GM12878 (cell line): ENCODE results near the gene GDF15. TPM values are rescaled to one million over a fixed set of nuclear protein-coding genes. Genes with fewer than 3 reads are reported as not detected.
A peak's percentile ranks its signal among the peaks of the same experiment; 100 is the strongest.

Experiments
- ATAC-seq: fragments of 200-7000 bp; cut with Tn5 transposase; 3 replicates; pipeline ENCODE4 v1.9.1; 2020; ENCODE audit warnings: mild to moderate bottlenecking, moderate library complexity
- BruUV-seq: library from RNA; stranded (reverse); fragments of 400-500 nt; replicated peaks from 2 replicates; lab custom pipeline; 2021; lab: Mats Ljungman, UMichigan
- CTCF ChIA-PET: fragments of 300-600 bp; sonication (Branson Sonifier 250); formaldehyde crosslinking; extraction: SDS; loops from one replicate; lab custom pipeline; 2021; ENCODE audit warnings: inconsistent platforms; lab: Yijun Ruan, JAX
- POLR2A ChIA-PET: fragments of 350-600 bp; formaldehyde crosslinking; extraction: SDS; loops from one replicate; lab custom pipeline; 2021; ENCODE audit warnings: inconsistent platforms; lab: Charles Lee
- RAD21 ChIA-PET: fragments of 300-600 bp; sonication (Branson Sonifier 250); formaldehyde crosslinking; loops from one replicate; lab custom pipeline; 2023; ENCODE audit warnings: antibody characterized with exemption; ENCODE audit not compliant: unreplicated experiment; lab: Charles Lee
- SMC1A ChIA-PET: fragments of 300-600 bp; sonication (Branson Sonifier 250); formaldehyde crosslinking; loops from one replicate; lab custom pipeline; 2023; ENCODE audit not compliant: unreplicated experiment, uncharacterized antibody; lab: Charles Lee
- DNase-seq: peaks from one replicate; pipeline ENCODE4 v3.0.0-alpha.2; 2011; ENCODE audit warnings: low read depth, low spot score
- FAIRE-seq: peaks from 3 replicates; lab custom pipeline; 2011; peaks lifted over from hg19 to GRCh38; lab: Jason Lieb, UNC
- H2AFZ ChIP-seq: 2 replicates; pipeline ENCODE4 v1.6.0; 2011; ENCODE audit warnings: low read depth, low read length, control low read depth; ENCODE audit not compliant: control insufficient read depth
- H3K27ac ChIP-seq: 2 replicates; pipeline ENCODE4 v1.5.1; 2011; ENCODE audit warnings: control low read depth; ENCODE audit not compliant: control insufficient read depth, insufficient read depth
- H3K27me3 ChIP-seq, 2 experiments: replicated peaks in 1 of 2; 2 replicates each; pipeline versions ENCODE4 v1.6.0 to v1.6.1; 2011; ENCODE audit warnings: low read length in 1 of 2; ENCODE audit not compliant: control insufficient read depth in 2 of 2, insufficient read depth in 2 of 2
- H3K36me3 ChIP-seq, 2 experiments: 2 replicates each; pipeline ENCODE4 v1.5.1; 2011; ENCODE audit warnings: low read length in 1 of 2; ENCODE audit not compliant: control insufficient read depth in 2 of 2, insufficient read depth in 2 of 2
- H3K4me1 ChIP-seq: 2 replicates; pipeline ENCODE4 v1.6.1; 2011; ENCODE audit warnings: mild to moderate bottlenecking, low read length, moderate library complexity, mixed read lengths; ENCODE audit not compliant: control insufficient read depth, insufficient read depth
- H3K4me2 ChIP-seq: 2 replicates; pipeline ENCODE4 v1.6.0; 2011; ENCODE audit warnings: control low read depth; ENCODE audit not compliant: control insufficient read depth, insufficient read depth
- H3K4me3 ChIP-seq: fragments of 200-600 bp; sonication (generic); 2 replicates; pipeline ENCODE4 v1.5.1; 2016
- H3K79me2 ChIP-seq: 2 replicates; pipeline ENCODE4 v1.6.0; 2011; ENCODE audit warnings: low read length; ENCODE audit not compliant: control insufficient read depth, insufficient read depth
- H3K9ac ChIP-seq: 2 replicates; pipeline ENCODE4 v1.8.0; 2011; ENCODE audit warnings: low read length, control low read depth, mixed read lengths; ENCODE audit not compliant: control insufficient read depth, insufficient read depth
- H3K9me3 ChIP-seq: replicated peaks from 3 replicates; pipeline ENCODE4 v1.5.1; 2011; ENCODE audit warnings: mild to moderate bottlenecking, low read length; ENCODE audit not compliant: control insufficient read depth, insufficient read depth
- H4K20me1 ChIP-seq: 2 replicates; pipeline ENCODE4 v1.6.0; 2011; ENCODE audit not compliant: control insufficient read depth, insufficient read depth
- ESRRA ChIP-seq: IDR thresholded peaks from 2 replicates; pipeline ENCODE4 v1.6.1; 2012; ENCODE audit warnings: mild to moderate bottlenecking, low read length, improper control_type of control experiment
- IKZF1 ChIP-seq: fragments of 450-650 bp; conservative IDR thresholded peaks from 2 replicates; pipeline ENCODE4 v1.6.1; 2017; ENCODE audit warnings: antibody characterized with exemption, mild to moderate bottlenecking
- JUNB ChIP-seq: IDR thresholded peaks from 2 replicates; pipeline ENCODE4 v1.6.1; 2016; ENCODE audit warnings: antibody characterized with exemption, mild to moderate bottlenecking
- RELA ChIP-seq: fragments of 450-650 bp; IDR thresholded peaks from 2 replicates; pipeline ENCODE4 v1.8.0; 2014; ENCODE audit warnings: borderline replicate concordance; ENCODE audit not compliant: partially characterized antibody
- ZNF24 ChIP-seq: fragments of 450-650 bp; IDR thresholded peaks from 2 replicates; pipeline ENCODE4 v1.6.1; 2017; ENCODE audit warnings: antibody characterized with exemption, mild to moderate bottlenecking
- WGBS: methylation state at CpG from one replicate; pipeline ENCODE4 v1.1.6; 2016; ENCODE audit warnings: low lambda C conversion rate; ENCODE audit not compliant: insufficient replicate concordance, insufficient coverage; ENCODE audit errors: missing lambda C conversion rate; 5-methylcytosine and 5-hydroxymethylcytosine counted together
- in situ Hi-C: fragments of 300-500 bp; cut with MboI; formaldehyde crosslinking; loops from 9 replicates; pipeline ENCODE4 v1.14.3; 2018; ENCODE audit warnings: mixed read lengths
- intact Hi-C: fragments of 100-400 bp; cut with micrococcal nuclease; formaldehyde crosslinking; loops from one replicate; pipeline ENCODE4 v1.14.2; 2022; ENCODE audit not compliant: unreplicated experiment
- polyA plus RNA-seq, 11 experiments: library from polyadenylated mRNA; depleted of rRNA in 4 of 11; unstranded in 6 of 11; stranded (reverse) in 5 of 11; fragments of >200 nt; fragmentation: Nextera tagmentation in 4 of 11; fragmentation: Illumina TruSeq in 1 of 11; extraction: Ambion mirVana in 4 of 11; extraction: Trizol in 1 of 11; gene quantifications; 1 replicate in 1 of 11; 2 replicates in 10 of 11; pipeline versions ENCODE4 v1.2.1 to v1.2.3, GENCODE V29; 2011 to 2016; ENCODE audit warnings: inconsistent platforms in 2 of 11, missing spikeins in 2 of 11, low read depth in 1 of 11
- total RNA-seq, 4 experiments: library from RNA; depleted of rRNA in 3 of 4; stranded (reverse); fragments of >200 nt in 3 of 4; fragmentation: Illumina TruSeq in 1 of 4; extraction: Trizol in 1 of 4; gene quantifications; 2 replicates each; pipeline versions ENCODE4 v1.2.1 to v1.2.3, GENCODE V29; 2013 to 2021
- TF ChIP-seq, protein P1 (sequence below): fragments of 450-650 bp; IDR thresholded peaks from 2 replicates; pipeline ENCODE4 v1.6.1; 2018; ENCODE audit warnings: mild to moderate bottlenecking, low read depth, moderate library complexity; ENCODE audit not compliant: partially characterized antibody

The GDF15 gene
- total and polyA plus RNA-seq, 10 of the 15 experiments (the other 5 are each of a cell fraction or from before 2014, with no cell fraction given), result 0.11 to 3.6 (median 1.6) TPM; not detected in 1

- ChIA-PET RAD21 (no interaction called here), SMC1A (no interaction called here), CTCF (interaction anchor here (1.4 kb wide), 1 partner anchor 14 kb away, joined by 5 read pairs; the partner anchor contains the start of gene SSBP4), POLR2A (interaction anchor here (0.6 to 1.4 kb wide), 3 partner anchors 12 to 250 kb away, joined by 3 to 6 read pairs (median 4); no protein-coding TSS in a partner anchor)
- peaks cover 0 to 7% of the 10 kb centered on the region in 2 experiments; a peak in 3 of 4 replicates for H3K36me3 ChIP-seq
- H3K27me3 ChIP-seq, result no peaks in the 10 kb centered on the region
- peak overlapping the region; percentile 81 for H3K9ac ChIP-seq
- peaks cover 8% of the 10 kb centered on the region for H3K79me2 ChIP-seq
- peak overlapping the region; percentile 97 for H3K4me2 ChIP-seq
- peak overlapping the region; percentile 78 for H3K4me3 ChIP-seq
- 61% methylated on average over 13 of the region's 13 CpGs for WGBS
- DNase-seq (no peak), ATAC-seq (no peak), FAIRE-seq (peak; percentile 23)
- TF ChIP-seq ESRRA, result no peak
- no peak for TF ChIP-seq IKZF1
- no peak for TF ChIP-seq JUNB
- no peak for TF ChIP-seq RELA
- no peak for TF ChIP-seq ZNF24
- TF ChIP-seq, protein P1, sequence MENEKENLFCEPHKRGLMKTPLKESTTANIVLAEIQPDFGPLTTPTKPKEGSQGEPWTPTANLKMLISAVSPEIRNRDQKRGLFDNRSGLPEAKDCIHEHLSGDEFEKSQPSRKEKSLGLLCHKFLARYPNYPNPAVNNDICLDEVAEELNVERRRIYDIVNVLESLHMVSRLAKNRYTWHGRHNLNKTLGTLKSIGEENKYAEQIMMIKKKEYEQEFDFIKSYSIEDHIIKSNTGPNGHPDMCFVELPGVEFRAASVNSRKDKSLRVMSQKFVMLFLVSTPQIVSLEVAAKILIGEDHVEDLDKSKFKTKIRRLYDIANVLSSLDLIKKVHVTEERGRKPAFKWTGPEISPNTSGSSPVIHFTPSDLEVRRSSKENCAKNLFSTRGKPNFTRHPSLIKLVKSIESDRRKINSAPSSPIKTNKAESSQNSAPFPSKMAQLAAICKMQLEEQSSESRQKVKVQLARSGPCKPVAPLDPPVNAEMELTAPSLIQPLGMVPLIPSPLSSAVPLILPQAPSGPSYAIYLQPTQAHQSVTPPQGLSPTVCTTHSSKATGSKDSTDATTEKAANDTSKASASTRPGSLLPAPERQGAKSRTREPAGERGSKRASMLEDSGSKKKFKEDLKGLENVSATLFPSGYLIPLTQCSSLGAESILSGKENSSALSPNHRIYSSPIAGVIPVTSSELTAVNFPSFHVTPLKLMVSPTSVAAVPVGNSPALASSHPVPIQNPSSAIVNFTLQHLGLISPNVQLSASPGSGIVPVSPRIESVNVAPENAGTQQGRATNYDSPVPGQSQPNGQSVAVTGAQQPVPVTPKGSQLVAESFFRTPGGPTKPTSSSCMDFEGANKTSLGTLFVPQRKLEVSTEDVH, result no peak
- no peaks in the 10 kb centered on the region; the same call in 2 of the 3 replicates for H3K9me3 ChIP-seq
- in situ Hi-C loops, result no loop called here
- H3K27ac ChIP-seq, result peak overlapping the region; percentile 84
- no peaks in the 10 kb centered on the region; the same call in 1 of the 2 replicates for H4K20me1 ChIP-seq
- H2AFZ ChIP-seq, result peak overlapping the region; percentile 1
- TSS peak; percentile 63 for BruUV-seq
- intact Hi-C loops, result no loop called here
- H3K4me1 ChIP-seq, result peaks cover 37% of the 10 kb centered on the region
Measured at GRCh38 chr19:18432275-18433014, 46.5 kb downstream of the GDF15 start.
